NCI-H1930 (cell line): ENCODE data around the gene TEK.
"Not testable (repeated sequence)": the region's sequence is repeated elsewhere in the genome, so short reads cannot be mapped to it uniquely, and the experiment has no call there.

Experiments used
- DNase-seq, 2 experiments: peaks; one replicate each; lab custom pipeline; 2025; lab: John Stamatoyannopoulos, UW

The TEK gene

GRCh38 chr9:27227192-27227591, 118.2 kb downstream of the TEK start:
- no peak for DNase-seq

- not testable (repeated sequence) for DNase-seq
Observed at GRCh38 chr9:27239648-27240047, 130.6 kb downstream of the TEK start.

- DNase-seq = no peak
Observed at GRCh38 chr9:27247756-27248155, 138.7 kb downstream of the TEK start.

GRCh38 chr9:27248702-27249101, 139.7 kb downstream of the TEK start:
- DNase-seq = no peak

GRCh38 chr9:27258662-27259061, 149.6 kb downstream of the TEK start:
- DNase-seq = no peak

GRCh38 chr9:27260789-27261516, 151.9 kb downstream of the TEK start:
- DNase-seq = no peak

- DNase-seq = no peak
Observed at GRCh38 chr9:27261517-27262211, 152.6 kb downstream of the TEK start.

GRCh38 chr9:27272103-27272502, 163.1 kb downstream of the TEK start:
- no peak for DNase-seq

GRCh38 chr9:27273186-27273585, 164.2 kb downstream of the TEK start:
- DNase-seq = no peak

- peak; percentile 9 to 62 for DNase-seq
Observed at GRCh38 chr9:27276193-27277030, 167.4 kb downstream of the TEK start.

- no peak for DNase-seq
Observed at GRCh38 chr9:27278374-27278773, 169.3 kb downstream of the TEK start.

GRCh38 chr9:27279611-27280010, 170.6 kb downstream of the TEK start:
- no peak for DNase-seq
